Sigmoid colon (tissue), 4 donors: ENCODE results near the gene RPL35.

Source experiments
- CTCF ChIP-seq, 4 experiments: fragments of 450-650 bp in 3 of 4; fragments of 200-600 bp in 1 of 4; IDR thresholded peaks; one replicate each; pipeline ENCODE4 v1.5.1; 2016 to 2019; ENCODE audit warnings: antibody characterized with exemption in 4 of 4, mild to moderate bottlenecking in 3 of 4, moderate library complexity in 2 of 4
- POLR2A ChIP-seq, 2 donors: fragments of 450-650 bp; IDR thresholded peaks; one replicate each; pipeline ENCODE4 v1.6.1; 2016; ENCODE audit warnings: antibody characterized with exemption in 2 of 2, mild to moderate bottlenecking in 2 of 2, moderate library complexity in 2 of 2
- POLR2AphosphoS5 ChIP-seq, 4 donors: sonication (generic); formaldehyde crosslinking; IDR thresholded peaks; one replicate each; pipeline ENCODE4 v1.6.1; 2017; ENCODE audit warnings: antibody characterized with exemption in 4 of 4

GRCh38 chr9:124886461-124886860 is 24.7 kb upstream of the RPL35 start:
- no peak for TF ChIP-seq CTCF (IDR thresholded peaks at IDR 0.05)
- no peak for TF ChIP-seq POLR2A (IDR thresholded peaks at IDR 0.05)
- TF ChIP-seq POLR2AphosphoS5 (IDR thresholded peaks at IDR 0.05) = no peak
